Ramos (cell line): ENCODE measurements around the gene ANKRD35.

Experiments used
- in situ Hi-C: fragments of 300-500 bp; cut with MboI; formaldehyde crosslinking; loops from one replicate; pipeline ENCODE4 v1.14.3; 2022; ENCODE audit warnings: low sequenced_read_pairs; ENCODE audit not compliant: unreplicated experiment

Gene ANKRD35

GRCh38 chr1:145898756-145899155, 13.1 kb upstream of the ANKRD35 start:
- in situ Hi-C loops, result loop anchor here (5.0 to 10.0 kb wide), 2 partner anchors 36 to 116 kb away; no protein-coding TSS in a partner anchor

GRCh38 chr1:145897969-145898368, 12.3 kb upstream of the ANKRD35 start:
- in situ Hi-C loops, result loop anchor here (5.0 to 10.0 kb wide), 2 partner anchors 36 to 117 kb away; no protein-coding TSS in a partner anchor

DNA sequence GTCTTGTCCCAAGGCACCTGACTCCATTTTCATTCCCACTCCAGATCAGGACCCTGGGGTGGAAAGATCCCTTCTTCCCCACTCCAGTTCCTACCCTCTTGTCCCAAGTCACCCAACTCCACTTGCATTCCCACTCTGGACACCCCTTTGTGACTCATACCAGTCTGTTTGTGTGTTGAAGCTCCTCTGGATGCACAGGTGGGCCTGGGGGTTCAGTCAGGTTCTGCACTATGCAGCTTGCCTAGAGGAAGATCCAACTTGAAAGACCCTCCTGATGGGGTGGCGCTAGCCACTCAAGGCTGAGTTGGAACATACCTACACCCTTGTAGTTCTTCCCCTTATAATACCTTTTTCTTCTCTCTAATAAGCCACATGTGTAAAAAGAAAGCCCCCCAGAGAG, 9.8 kb upstream of the ANKRD35 start:
- in situ Hi-C loops, result loop anchor here (5.0 to 10.0 kb wide), 2 partner anchors 33 to 119 kb away; no protein-coding TSS in a partner anchor

DNA sequence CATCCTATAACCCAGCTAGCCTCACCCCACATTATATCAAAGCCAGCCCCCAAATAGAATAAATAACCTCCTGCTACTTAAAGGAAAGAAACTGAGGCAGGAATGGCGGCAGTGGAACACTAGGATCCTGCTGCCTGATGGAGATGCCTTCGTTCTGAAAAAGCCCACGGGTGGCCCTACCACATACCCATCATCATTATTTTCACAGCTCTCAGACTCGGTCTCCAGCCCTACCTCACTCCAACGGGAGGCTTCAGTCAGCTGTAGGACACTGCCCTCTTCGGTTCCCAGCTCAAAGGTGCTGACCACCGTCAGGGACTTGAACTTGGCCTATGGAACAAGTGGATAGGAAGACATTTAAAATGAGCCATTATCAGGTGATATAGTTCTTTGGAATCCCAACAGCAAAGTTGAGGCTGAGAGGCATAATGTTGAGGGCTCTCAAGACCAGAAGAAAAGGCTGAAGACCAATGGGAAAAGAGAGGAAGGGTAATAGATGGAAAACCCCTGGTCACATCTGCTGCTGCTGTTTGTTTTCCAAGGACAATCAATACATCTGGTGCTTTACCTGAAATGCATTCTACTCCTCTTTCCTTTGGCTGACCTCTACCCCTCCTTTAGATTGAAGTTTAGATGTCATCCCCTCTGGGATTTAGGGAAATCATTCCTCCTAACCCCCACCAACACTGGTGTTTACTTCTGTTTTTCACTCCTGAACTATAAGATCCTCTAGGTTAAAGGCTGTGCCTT, 7.8 kb upstream of the ANKRD35 start:
- in situ Hi-C loops, result loop anchor here (10.0 kb wide), 1 partner anchor 121 kb away; no protein-coding TSS in a partner anchor

DNA sequence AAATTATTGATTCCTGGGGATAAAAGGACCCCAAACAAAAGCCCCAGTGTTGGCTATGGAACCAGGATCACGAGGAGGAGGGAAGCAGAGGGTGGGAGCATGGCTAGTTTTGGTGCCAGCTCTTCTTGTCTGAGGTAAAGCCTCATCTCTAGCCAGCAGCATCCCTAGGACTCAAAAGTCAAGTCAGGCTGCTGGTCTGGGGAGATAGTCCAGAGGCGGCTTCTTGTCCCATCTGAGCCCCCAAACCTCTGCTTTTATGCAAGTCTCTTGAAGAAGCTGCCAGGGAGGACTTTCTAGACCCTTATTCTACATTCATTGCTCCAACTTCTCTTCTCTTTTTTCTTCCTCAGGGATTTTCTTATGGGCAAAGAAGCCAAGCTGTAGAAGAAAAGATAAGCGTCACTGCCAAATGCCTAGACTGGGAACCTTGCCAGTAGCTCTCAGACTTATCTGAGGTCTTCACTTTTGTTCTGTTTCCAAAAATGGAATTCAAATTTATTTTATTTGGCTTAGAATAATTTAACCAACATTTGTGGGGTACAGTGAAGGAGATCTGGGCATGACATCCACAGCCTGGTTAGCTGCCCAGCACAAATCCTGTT, 6.9 kb upstream of the ANKRD35 start:
- in situ Hi-C loops, result loop anchor here (10.0 kb wide), 1 partner anchor 122 kb away; no protein-coding TSS in a partner anchor

DNA sequence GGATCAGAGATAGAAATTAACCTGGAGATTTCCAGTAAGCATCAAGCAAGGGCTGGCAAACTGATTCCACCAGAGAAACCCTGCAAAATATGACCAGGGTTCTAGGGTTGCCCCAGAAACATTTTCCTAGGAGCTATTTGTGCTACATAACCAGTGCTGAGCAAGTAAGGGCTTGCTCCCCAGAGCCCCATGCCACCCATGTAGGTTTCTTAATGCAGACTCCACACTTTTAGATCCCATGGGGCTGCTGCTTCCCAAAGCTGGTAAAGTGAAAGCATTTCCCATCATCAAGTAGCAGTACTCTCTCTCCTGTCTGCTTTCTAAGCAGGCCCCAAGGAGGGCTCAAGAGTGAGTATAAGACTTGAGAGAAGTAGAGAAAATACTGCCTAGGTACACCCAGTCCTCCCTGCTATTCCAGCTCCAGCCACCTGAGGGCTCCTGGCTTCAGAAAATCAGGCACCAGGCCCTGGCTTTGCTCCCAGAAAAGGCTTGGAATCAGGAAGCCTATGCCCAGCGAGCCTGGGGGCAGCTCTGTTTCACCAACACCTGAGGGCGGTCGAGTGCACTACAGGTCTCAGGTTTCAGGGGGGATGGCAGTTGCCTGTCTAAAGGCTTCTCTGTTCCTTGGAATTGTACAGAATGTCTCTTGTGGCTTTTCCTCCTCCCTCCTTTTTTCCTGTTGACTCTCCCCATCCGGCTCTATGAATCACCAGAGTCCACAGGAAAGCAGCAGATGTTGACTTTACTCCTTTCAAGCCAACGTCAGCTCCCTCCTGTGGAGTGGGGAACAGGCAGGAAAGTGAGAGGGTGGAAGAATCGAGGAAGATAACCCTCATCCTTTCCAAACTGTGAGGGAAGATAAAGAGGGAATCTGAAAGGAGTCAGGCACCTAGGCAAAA, 6.2 kb upstream of the ANKRD35 start:
- in situ Hi-C loops, result loop anchor here (10.0 kb wide), 1 partner anchor 123 kb away; no protein-coding TSS in a partner anchor

DNA sequence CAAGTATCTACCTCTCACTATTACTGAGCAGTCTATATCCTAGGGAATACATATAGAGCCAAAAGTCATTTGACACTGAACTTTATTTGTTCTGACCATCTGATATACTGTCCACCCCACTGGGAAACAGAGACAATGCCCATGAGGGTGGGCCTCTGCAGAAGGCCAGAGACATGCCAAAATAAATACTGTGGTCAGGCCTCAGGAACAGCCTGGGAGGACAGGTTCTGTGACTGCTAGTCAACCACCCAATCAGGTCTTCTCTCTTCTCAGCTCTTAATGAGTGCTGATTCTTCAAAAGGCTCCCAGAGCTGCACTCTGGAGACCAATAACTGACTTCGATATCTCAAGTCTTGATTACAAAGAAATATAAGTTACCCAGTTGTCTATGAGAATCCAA, 5.5 kb upstream of the ANKRD35 start:
- in situ Hi-C loops, result loop anchor here (10.0 kb wide), 1 partner anchor 124 kb away; no protein-coding TSS in a partner anchor

DNA sequence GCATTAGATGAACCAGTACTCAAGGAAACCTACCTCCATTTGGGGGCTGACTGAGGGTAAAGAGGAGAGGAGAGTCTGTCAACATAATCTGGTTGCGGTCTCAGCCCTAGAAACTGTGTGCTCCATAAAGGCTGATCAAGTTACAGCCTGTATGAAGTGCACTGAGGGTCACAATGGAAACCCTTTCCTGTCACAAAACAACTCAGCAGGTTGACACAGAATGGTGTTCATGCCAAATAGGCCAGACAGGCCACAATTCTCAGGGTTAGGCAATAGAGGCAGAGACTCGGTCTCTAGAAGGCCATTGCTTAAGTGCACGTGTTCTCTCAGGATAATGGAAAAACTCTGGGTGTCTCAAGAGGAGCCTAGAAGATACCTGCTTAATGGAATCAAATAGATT, 4.1 kb upstream of the ANKRD35 start:
- in situ Hi-C loops, result loop anchor here (10.0 kb wide), 1 partner anchor 125 kb away; no protein-coding TSS in a partner anchor

DNA sequence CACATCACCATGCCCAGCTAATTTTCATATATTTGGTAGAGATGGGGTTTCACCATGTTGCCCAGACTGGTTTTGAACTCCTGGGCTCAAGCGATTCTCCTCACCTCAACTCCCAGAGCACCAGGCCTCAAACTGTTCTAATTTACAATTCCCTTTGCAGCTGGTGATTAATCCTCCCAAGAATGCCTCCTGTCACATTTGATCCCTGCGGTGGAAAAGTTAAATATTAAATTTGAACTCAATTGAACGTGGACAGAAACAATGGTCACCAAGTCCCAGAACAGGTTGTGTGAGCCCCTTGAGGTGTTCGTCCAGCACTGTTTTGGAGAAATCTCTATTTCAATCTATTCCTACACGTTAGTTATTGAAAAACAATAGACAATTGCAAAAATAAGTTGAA, 2.0 kb upstream of the ANKRD35 start:
- in situ Hi-C loops, result no loop called here

- in situ Hi-C loops, result no loop called here
Measured at GRCh38 chr1:145886816-145887215, 1.1 kb upstream of the ANKRD35 start.

DNA sequence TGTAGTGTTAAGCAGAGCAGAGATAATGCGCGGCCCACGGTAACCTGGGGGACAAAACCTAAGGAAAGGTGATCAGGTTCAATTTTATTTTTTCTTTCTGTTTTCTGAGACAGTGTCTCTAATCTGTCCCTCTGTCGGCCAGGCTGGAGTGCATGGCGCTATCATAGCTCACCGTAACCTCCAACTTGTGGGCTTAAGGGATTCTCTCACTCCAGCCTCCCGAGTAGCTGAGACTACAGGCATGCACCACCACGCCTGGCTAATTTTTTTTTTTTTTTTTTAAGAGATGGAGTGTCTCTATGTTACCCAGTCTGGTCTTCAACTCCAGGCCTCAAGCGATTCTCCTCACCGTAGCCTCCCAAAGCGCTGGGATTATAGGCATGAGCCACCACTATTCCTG, 724 bp upstream of the ANKRD35 start:
- in situ Hi-C loops, result no loop called here

DNA sequence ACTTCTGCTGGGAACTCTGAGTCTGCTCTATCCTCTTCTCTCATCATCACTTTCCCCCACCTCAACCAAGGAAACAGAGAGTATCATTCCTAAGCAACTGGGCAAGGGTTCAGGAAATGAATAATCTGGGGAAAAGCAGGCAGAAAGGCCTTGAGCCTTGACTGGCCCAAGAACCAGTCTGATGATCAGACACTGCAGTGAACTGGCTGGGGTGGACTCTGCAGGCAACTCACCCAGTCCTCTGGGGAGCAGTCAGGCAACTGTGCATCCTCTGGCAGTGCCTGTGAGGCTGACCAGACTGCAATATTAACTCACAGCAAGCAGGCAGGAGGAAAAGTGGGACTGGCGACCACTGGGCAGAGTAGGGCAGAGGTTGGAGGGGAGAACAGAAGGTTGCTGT, 991 bp downstream of the ANKRD35 start:
- in situ Hi-C loops, result no loop called here

DNA sequence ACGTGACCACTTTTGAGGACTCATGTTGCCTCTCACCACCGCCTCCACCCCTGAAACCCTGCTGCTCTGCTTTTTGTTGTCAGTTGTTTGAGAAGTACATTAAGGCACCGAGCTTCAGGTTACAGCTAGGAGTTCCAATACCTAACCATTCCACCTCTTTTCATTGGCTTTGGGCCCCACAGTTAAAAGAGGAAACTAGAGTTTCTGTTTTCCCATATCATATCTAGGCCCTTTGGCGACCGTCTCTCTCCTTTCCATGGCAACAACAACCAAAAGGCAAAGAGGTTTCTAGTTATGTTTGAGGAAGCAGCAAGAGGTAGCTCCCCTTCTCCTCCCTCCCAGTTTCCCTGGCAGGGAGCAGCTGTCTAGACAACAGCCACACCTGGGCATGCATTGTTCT, 5.9 kb downstream of the ANKRD35 start:
- in situ Hi-C loops, result no loop called here

GRCh38 chr1:145878724-145879123, 6.9 kb downstream of the ANKRD35 start:
- in situ Hi-C loops, result no loop called here

GRCh38 chr1:145877923-145878486, 7.7 kb downstream of the ANKRD35 start:
- in situ Hi-C loops, result no loop called here

- in situ Hi-C loops, result no loop called here
Measured at GRCh38 chr1:145874646-145875045, 11.0 kb downstream of the ANKRD35 start.

DNA sequence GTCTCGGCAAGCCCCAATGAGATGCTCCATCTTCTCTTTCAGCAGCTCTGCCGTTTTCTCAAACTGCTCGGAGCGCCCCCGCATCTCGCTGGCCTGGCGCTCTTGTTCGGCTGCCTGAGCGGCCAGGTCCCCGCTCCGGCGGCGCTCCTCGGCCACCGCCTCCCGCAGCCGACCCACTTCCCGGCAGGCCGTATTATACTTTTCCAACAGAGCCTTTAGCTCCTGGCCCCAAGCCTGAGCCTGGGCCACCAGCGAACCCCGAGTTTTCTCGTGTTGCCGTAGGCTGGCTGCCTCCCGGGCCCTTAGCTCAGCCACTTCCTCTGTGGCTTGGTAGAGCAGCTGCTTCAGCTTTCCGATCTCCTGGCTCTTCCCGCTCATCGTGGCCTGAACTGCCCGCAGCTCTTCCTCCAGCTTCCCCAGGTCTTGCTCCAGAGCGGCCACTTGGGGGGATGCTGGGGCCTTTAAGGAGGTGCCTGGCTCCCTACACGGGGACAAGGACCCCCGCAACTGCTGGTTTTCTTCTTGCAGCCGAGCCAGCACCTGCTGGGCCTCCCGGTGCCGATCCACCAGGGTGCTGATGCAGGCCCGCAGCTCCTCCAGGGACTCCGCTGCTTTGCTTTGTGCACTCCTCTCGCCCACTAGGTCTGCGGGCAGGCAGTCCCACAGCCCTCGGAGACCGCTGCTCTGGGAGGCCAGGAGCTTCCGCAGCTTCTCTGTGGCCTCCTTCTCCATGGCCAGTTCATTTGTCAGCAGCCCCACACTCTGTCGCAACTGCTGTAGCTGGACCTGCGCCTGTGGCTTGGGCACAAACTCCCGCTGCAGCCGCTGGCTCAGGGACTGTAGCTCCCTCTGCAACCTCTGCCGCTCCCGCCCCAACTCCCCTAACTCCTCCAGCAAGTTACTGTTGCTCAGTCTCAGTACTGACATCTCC, 13.4 kb downstream of the ANKRD35 start:
- in situ Hi-C loops, result no loop called here

- in situ Hi-C loops, result no loop called here
Measured at GRCh38 chr1:145868232-145868631, 17.4 kb downstream of the ANKRD35 start.
